Measurements from ENCODE around the gene THOC1. TPM values are rescaled to one million over a fixed set of nuclear protein-coding genes. Genes with fewer than 3 reads are reported as not detected.
A peak's percentile ranks its signal among the peaks of the same experiment; 100 is the strongest.
"Not testable (repeated sequence)": the region's sequence is repeated elsewhere in the genome, so short reads cannot be mapped to it uniquely, and the experiment has no call there.

Gene THOC1
- polyA plus RNA-seq, 1 donor from 2014 or later, result 25.7 TPM

DNA sequence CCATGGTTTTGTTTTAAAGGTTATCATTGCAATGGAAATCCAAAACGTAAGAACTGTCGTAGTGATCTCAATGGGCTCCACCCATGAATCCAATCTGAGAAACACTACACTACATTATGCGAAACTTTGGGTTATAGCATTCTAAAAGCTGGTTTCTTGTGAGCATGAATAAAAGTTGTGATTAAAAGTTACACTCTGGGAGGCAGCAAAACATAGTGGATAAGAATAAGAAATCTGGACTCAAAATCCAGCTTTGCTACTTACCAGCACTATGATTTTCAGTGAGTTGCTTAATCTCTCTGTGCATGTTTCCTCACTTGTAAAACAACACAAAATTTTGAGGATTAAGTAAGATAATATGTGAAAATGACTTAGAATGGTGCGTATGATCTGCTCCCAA is 25.7 kb upstream of the THOC1 start:
- Mint-ChIP-seq H3K27ac (no peak overlapping the region), H3K4me3 (no peak overlapping the region), H3K4me1 (no peaks in the 10 kb centered on the region), H3K36me3 (peaks cover 1% of the 10 kb centered on the region), H3K9me3 (peaks cover 0 to 8% (median 0%) of the 10 kb centered on the region in 3 donors), H3K27me3 (peaks cover 4% of the 10 kb centered on the region)

DNA sequence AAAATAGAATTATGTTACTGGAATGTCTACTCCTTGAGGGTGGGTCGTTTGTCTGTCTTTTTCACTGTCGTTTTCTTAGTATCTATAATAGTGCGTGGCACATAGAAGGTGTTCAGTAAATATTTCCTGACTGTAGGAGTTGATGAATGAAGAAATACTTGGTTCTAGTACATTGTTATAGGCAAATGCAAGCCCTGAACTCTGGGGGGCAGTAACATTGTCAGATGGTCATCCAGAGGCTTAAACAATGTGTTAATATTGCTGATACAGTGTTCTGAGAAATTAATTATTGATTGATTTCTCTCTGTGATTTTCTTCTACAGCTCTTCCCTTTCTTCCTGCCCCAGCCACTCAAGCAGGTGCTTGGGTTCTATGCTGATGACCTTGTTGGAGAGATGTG is 24.4 kb upstream of the THOC1 start:
- no peaks in the 10 kb centered on the region for H3K4me1 Mint-ChIP-seq
- no peak overlapping the region for H3K27ac Mint-ChIP-seq
- H3K27me3 Mint-ChIP-seq, result peaks cover 4% of the 10 kb centered on the region
- peaks cover 0 to 8% (median 0%) of the 10 kb centered on the region in 3 donors for H3K9me3 Mint-ChIP-seq
- no peak overlapping the region for H3K4me3 Mint-ChIP-seq
- H3K36me3 Mint-ChIP-seq, result peaks cover 1% of the 10 kb centered on the region

DNA sequence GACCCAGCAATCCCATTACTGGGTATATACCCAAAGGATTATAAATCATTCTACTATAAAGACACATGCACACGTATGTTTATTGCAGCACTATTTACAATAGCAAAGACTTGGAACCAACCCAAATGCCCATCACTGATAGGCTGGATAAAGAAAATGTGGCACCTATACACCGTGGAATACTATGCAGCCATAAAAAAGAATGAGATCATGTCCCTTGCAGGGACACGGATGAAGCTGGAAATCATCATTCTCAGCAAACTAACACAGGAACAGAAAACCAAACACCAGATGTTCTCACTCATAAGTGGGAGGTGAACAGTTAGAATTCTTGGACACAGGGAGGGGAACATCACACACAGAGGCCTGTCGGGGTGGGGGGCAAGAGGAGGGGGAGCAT is 22.1 kb upstream of the THOC1 start:
- H3K36me3 Mint-ChIP-seq, H3K27ac Mint-ChIP-seq, H3K27me3 Mint-ChIP-seq, H3K4me3 Mint-ChIP-seq, H3K9me3 Mint-ChIP-seq, H3K4me1 Mint-ChIP-seq: not testable (repeated sequence)

DNA sequence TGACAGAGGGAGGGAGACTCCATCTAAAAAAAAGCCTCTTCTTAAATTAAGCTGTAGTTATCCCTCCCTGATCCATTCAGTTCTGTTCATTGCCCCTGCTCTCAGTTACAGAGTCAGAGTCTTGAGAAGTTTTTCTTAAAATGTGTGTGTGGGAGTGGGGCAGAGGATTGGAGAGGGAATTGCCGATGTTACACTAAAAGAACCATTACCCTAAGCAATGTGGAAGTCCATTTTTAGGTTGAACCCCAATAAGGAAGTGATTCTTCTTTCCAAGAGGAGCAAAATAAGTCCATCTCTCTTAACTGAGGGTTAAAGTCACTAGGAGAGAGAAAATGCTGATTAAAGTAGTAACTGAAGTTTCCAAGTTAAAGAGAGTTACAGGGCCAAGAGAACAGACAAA is 21.2 kb upstream of the THOC1 start:
- H3K27me3 Mint-ChIP-seq, result peaks cover 4% of the 10 kb centered on the region
- no peaks in the 10 kb centered on the region for H3K4me1 Mint-ChIP-seq
- H3K36me3 Mint-ChIP-seq, result peaks cover 1% of the 10 kb centered on the region
- H3K4me3 Mint-ChIP-seq, result no peak overlapping the region
- H3K9me3 Mint-ChIP-seq, result peaks cover 0 to 2% (median 0%) of the 10 kb centered on the region in 3 donors
- no peak overlapping the region for H3K27ac Mint-ChIP-seq

DNA sequence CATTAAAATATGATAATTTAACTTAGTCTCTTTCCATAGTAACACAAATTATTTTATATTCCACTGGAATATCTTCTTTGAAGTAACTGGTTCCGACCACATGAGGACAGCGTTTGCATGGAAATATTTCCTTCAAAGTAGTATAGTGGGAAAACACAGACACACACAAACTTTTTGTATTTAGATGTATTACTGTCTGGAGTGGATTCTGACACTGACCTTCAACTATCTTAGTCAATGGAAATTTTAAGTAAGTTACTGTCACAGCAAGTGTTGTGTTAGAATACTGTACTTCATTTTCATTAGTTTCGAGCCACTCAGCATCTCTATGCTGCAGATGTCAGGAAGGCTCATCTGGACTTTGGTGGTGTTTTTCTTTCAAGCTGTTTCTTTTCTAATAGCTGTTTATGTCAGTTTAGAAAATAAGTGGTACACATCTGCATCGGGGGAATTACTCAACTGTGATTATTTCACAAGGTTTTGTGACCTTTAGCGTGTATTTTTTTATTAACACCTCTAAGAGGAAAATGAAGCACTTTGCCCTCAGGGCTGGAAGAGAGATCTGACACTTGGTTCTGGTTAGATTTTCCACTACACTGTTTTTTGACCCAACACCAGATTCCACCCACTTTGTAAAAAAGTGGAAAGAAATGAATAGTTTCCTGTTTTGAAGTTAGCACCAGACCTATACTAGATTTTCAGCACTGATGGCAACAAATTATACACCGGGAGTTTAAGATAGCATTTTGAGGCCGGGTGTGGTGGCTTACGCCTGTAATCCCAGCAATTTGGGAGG is 18.9 kb upstream of the THOC1 start:
- peaks cover 1% of the 10 kb centered on the region for H3K36me3 Mint-ChIP-seq
- H3K27ac Mint-ChIP-seq, result no peak overlapping the region
- H3K4me1 Mint-ChIP-seq, result no peaks in the 10 kb centered on the region
- no peaks in the 10 kb centered on the region for H3K27me3 Mint-ChIP-seq
- H3K4me3 Mint-ChIP-seq, result no peak overlapping the region
- no peaks in the 10 kb centered on the region for H3K9me3 Mint-ChIP-seq

DNA sequence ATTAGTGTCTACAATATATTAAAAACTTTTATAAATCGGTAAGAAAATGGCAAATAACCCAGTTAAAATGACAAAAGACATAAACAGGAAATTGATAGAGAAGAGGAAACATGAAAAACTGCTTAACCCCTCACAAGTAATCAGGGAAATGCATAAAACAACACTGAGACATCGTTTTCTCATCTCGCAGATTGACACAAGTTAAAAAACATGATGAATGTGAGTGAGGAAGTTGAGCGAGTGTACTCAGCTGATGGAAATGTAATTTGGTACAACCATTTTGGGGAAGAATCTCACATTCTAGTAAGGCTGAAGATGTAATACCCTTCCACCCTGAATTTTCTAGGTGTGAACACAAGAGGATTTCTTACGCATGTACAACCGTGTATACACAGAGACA is 18.0 kb upstream of the THOC1 start:
- Mint-ChIP-seq H3K27ac (no peak overlapping the region), H3K36me3 (peaks cover 1% of the 10 kb centered on the region), H3K27me3 (no peaks in the 10 kb centered on the region), H3K4me1 (no peaks in the 10 kb centered on the region), H3K4me3 (no peak overlapping the region), H3K9me3 (peaks cover 0 to 2% (median 0%) of the 10 kb centered on the region in 3 donors)

DNA sequence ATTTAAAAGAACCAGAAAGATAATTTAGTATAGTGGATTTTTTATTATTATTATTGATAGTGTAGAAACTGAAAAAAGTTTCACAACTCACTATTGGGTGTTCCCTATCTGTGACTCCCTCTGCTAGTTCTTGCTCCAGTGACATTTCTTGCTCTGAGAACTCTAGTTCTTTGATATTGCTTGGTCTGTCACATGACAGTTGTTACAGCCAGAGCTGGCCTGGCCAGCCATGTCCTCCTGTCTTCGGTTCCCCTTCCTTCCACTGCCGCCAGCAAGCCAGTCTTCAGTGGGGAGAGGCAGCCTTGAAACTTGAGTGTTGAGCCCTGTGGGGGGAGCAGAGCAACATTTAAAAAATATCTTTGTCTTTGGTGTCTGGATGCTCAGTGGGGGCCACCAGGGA is 7.6 kb upstream of the THOC1 start:
- Mint-ChIP-seq H3K4me3 (no peak overlapping the region), H3K9me3 (peaks cover 0 to 2% (median 2%) of the 10 kb centered on the region in 3 donors), H3K36me3 (no peaks in the 10 kb centered on the region), H3K27me3 (no peaks in the 10 kb centered on the region), H3K4me1 (peaks cover 0 to 2% (median 0%) of the 10 kb centered on the region in 3 donors), H3K27ac (no peak overlapping the region)

DNA sequence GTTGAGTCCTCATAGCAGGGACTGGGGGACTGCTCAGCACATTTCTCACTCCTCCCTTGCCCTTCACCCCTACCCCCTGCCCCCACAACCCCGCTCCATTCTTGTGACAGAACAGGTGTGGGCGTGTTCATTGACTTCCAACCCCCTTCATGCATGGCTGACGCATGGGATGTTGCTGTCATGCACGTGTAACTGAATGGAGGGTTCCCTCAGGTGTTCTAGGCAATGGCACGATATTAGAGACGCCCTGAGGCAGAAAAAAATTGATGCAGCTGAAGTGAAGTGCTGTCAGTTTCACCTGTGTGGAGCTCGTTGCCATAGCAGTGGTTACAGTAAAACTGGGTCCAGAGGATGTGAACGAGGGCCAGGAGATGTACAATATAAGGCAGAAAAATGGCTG is 6.5 kb upstream of the THOC1 start:
- peaks cover 0 to 9% (median 5%) of the 10 kb centered on the region in 3 donors for H3K4me1 Mint-ChIP-seq
- no peak overlapping the region for H3K4me3 Mint-ChIP-seq
- H3K27ac Mint-ChIP-seq, result no peak overlapping the region
- peaks cover 0 to 2% (median 1%) of the 10 kb centered on the region in 3 donors for H3K9me3 Mint-ChIP-seq
- H3K36me3 Mint-ChIP-seq, result no peaks in the 10 kb centered on the region
- no peaks in the 10 kb centered on the region for H3K27me3 Mint-ChIP-seq

DNA sequence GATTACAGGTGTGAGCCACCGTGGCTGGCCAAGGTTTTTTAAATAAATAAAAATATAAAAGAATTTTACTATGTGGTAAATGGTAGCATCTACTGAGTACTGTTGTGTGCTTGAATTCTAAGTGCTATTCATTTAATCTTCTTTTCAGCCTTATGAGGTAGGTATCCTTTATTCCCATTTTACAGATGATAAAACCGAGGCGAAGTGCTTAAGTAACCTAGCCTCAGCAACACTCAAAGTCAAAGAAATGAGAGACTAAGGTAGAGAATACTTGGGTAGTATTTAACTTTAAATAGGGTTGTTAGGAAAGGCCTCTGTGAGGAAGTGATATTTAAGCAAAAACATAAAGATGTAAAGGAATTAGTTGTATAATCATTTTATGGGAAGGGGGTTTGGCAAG is 5.7 kb upstream of the THOC1 start:
- Mint-ChIP-seq H3K36me3 (no peaks in the 10 kb centered on the region), H3K4me1 (peaks cover 4 to 15% (median 10%) of the 10 kb centered on the region in 3 donors), H3K27ac (no peak overlapping the region), H3K9me3 (peaks cover 0 to 2% (median 0%) of the 10 kb centered on the region in 3 donors), H3K27me3 (no peaks in the 10 kb centered on the region), H3K4me3 (no peak overlapping the region)

DNA sequence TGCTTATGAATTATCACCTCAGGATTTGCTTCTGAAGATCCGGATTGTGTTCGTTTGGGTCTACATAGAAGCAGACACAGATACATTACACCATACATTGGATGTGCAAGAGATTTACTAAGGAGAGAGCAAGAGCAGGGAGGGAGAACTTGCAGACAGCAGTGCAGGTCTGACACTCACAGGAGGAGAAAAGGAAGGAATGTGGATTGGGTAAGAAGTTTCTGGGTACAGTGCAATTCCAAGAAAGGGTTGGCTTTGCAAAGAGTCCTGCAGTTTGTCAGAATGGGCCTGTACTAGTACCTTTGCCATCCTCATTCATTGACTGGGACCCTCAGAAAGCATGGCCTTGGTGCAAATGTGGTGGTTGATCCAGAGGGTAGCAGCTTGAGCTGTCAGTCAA is 4.8 kb upstream of the THOC1 start:
- Mint-ChIP-seq H3K27me3 (no peaks in the 10 kb centered on the region), H3K4me3 (no peak overlapping the region), H3K9me3 (no peaks in the 10 kb centered on the region), H3K27ac (no peak overlapping the region), H3K36me3 (no peaks in the 10 kb centered on the region), H3K4me1 (peaks cover 10 to 15% (median 12%) of the 10 kb centered on the region in 3 donors)

DNA sequence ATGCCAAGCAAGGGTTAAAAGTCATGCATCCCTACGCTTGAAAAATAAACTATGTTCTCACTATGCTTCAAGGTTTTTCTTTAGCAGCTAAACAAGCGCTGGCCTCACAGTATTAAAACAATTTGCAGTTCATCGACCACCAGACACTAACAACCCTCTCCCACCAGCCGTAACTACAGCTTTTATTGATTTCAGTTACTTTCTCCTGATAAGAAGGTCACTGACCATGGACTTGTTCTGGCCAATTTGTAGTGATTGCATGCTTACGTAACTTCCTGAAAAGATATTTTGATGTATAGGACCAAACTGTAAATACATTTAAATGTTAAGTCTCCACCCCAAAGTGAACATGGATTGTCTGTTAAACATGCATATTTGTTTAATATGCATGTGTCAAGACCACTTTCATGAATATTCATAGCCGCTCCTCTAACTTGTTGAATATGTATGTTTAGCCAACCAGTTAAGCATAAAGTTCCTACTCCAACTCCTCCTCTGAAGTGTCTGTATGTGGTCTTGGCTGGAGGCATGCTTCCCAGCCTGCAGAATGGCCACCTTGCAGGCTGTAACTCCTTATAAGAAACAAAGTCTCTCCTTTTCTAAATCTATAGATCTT is 1.7 kb upstream of the THOC1 start:
- peak overlapping the region; percentile 24 to 100 (median 63) for H3K4me3 Mint-ChIP-seq
- H3K27ac Mint-ChIP-seq, result peak overlapping the region; percentile 18 to 82 (median 35)
- H3K4me1 Mint-ChIP-seq, result peaks cover 18 to 21% (median 21%) of the 10 kb centered on the region in 3 donors
- H3K9me3 Mint-ChIP-seq, result no peaks in the 10 kb centered on the region
- no peaks in the 10 kb centered on the region for H3K36me3 Mint-ChIP-seq
- H3K27me3 Mint-ChIP-seq, result no peaks in the 10 kb centered on the region

DNA sequence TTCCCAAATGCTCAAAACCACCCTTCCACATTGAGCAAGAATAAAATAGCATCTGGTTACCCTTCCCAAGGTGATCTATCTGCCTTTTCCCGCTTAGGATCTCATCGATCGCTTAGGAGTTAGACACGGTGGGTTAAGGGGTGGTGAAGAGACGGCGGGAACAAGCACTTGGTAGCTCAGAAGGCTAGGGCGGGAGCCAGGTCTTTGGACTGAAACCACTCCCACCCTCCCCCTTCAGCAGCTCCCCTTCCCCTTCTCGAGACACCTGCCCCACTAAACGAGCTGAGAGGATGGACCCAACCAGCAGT is 513 bp downstream of the THOC1 start:
- H3K4me1 Mint-ChIP-seq, result peaks cover 19 to 24% (median 21%) of the 10 kb centered on the region in 3 donors
- no peaks in the 10 kb centered on the region for H3K9me3 Mint-ChIP-seq
- no peaks in the 10 kb centered on the region for H3K27me3 Mint-ChIP-seq
- peaks cover 9% of the 10 kb centered on the region for H3K36me3 Mint-ChIP-seq
- peak overlapping the region; percentile 99 to 100 (median 99) for H3K27ac Mint-ChIP-seq
- H3K4me3 Mint-ChIP-seq, result peak overlapping the region; percentile 96 to 100 (median 100)

DNA sequence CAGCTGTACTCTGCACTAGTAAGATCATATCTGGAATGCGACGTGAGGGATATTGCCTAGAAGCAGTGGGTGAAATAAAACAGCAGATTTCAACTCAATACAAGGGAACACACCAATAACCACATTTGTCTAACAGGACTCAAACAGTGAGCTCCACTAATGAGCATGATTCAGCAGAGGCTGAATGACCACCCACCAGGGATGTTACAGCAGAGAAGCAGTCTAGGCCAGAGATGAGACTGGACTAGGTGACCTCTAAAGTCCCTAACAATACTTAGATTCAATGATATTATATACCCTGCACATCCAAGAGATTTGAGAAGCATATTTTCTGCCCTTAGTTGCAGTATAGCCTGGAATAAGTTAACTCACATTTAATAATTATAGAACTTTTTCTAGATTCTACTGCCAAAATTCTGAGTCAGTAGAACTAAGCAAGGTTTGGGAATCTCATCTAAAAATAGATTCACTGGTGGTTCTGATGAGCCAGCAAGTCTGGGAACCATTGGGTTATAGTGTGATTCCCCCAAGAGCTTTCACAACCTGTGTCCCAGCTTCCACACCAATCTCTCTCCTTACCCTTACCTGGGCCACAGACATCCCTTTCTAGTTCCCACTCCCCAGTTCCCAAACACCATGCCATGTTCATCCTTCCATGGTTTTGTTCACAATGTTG is 6.3 kb downstream of the THOC1 start:
- Mint-ChIP-seq H3K27ac (no peak overlapping the region), H3K9me3 (no peaks in the 10 kb centered on the region), H3K27me3 (no peaks in the 10 kb centered on the region), H3K4me1 (peaks cover 3 to 11% (median 6%) of the 10 kb centered on the region in 3 donors), H3K36me3 (peaks cover 9% of the 10 kb centered on the region), H3K4me3 (no peak overlapping the region)

DNA sequence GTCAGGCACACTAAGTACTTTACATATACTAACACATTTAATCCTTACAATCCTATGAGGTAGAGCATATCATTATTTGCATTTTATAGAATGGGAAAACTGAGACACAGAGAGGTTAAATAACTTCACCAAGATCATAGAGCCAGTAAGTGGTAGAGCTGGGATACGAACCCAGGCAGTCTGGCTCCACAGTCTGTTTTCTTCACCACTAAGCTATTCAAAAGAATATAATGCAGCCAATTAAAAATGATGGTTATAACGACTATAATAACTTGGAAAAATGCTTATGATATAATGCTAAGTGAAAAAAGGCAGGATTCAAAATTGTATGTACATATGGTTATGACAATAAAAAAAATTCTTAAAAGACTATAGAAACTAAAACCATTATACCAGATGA is 7.3 kb downstream of the THOC1 start:
- Mint-ChIP-seq H3K9me3 (no peaks in the 10 kb centered on the region), H3K27ac (no peak overlapping the region), H3K4me1 (peaks cover 3 to 4% (median 3%) of the 10 kb centered on the region in 3 donors), H3K4me3 (no peak overlapping the region), H3K27me3 (no peaks in the 10 kb centered on the region), H3K36me3 (peaks cover 9% of the 10 kb centered on the region)

DNA sequence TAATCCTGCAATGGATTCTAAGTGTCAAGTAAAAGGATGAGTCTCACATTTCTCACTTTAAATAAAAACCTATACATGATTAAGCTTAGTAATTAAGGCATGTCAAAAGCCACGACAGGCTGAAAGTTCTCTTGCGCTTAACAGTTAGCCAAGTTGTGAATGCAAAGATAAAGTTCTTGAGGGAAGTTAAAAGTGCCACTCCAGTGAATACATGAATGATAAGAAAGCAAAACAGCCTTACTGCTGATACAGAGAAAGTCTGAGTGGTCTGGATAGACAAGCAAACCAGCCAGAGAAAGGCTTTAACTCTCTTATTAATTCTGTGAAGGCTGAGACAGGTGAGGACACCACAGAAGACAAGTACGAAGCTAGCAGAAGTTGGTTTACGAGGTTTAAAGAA is 12.7 kb downstream of the THOC1 start:
- Mint-ChIP-seq H3K27ac (peak overlapping the region in 1 of 3 donors; percentile 40), H3K4me3 (no peak overlapping the region), H3K36me3 (peaks cover 8% of the 10 kb centered on the region), H3K9me3 (no peaks in the 10 kb centered on the region), H3K27me3 (no peaks in the 10 kb centered on the region), H3K4me1 (no peaks in the 10 kb centered on the region)
